ENCODE results near the gene RIPK4.
"Not testable (repeated sequence)": the region's sequence is repeated elsewhere in the genome, so short reads cannot be mapped to it uniquely, and the experiment has no call there.

RIPK4 gene

GRCh38 chr21:41729701-41730366, 37.0 kb downstream of the RIPK4 start:
- no peak overlapping the region for H3K4me3 ChIP-seq (ENCODE audit: low read length)
- DNase-seq (ENCODE audit: low read depth): no peak
- no peak for TF ChIP-seq CTCF (IDR thresholded peaks at IDR 0.05; ENCODE audit: insufficient read depth, low read depth, low read length, missing control alignments)

GRCh38 chr21:41727784-41728763, 38.8 kb downstream of the RIPK4 start:
- no peak overlapping the region for H3K4me3 ChIP-seq (ENCODE audit: low read length)
- no peak for DNase-seq (ENCODE audit: low read depth)
- TF ChIP-seq CTCF (IDR thresholded peaks at IDR 0.05; ENCODE audit: insufficient read depth, low read depth, low read length, missing control alignments): peak; percentile 13

- TF ChIP-seq CTCF (IDR thresholded peaks at IDR 0.05; ENCODE audit: insufficient read depth, low read depth, low read length, missing control alignments): no peak
Measured at GRCh38 chr21:41726970-41727783, 39.7 kb downstream of the RIPK4 start.

GRCh38 chr21:41726630-41726969, 40.3 kb downstream of the RIPK4 start:
- no peak for DNase-seq (ENCODE audit: low read depth)
- no peak for TF ChIP-seq CTCF (IDR thresholded peaks at IDR 0.05; ENCODE audit: insufficient read depth, low read depth, low read length, missing control alignments)

More at GRCh38 chr21:41726970-41727783, 39.7 kb downstream of the RIPK4 start:
- no peak overlapping the region for H3K4me3 ChIP-seq (ENCODE audit: low read length)
- peak; percentile 95 for DNase-seq (ENCODE audit: low read depth)

GRCh38 chr21:41726058-41726558, 40.7 kb downstream of the RIPK4 start:
- no peak for DNase-seq (ENCODE audit: low read depth)
- no peak overlapping the region for H3K4me3 ChIP-seq (ENCODE audit: low read length)
- TF ChIP-seq CTCF (IDR thresholded peaks at IDR 0.05; ENCODE audit: insufficient read depth, low read depth, low read length, missing control alignments): no peak

More at GRCh38 chr21:41726630-41726969, 40.3 kb downstream of the RIPK4 start:
- H3K4me3 ChIP-seq (ENCODE audit: low read length): no peak overlapping the region

- no peak for TF ChIP-seq CTCF (IDR thresholded peaks at IDR 0.05; ENCODE audit: insufficient read depth, low read depth, low read length, missing control alignments)
- DNase-seq (ENCODE audit: low read depth): no peak
- no peak overlapping the region for H3K4me3 ChIP-seq (ENCODE audit: low read length)
Measured at GRCh38 chr21:41725421-41726031, 41.3 kb downstream of the RIPK4 start.

- not testable (repeated sequence) for H3K4me3 ChIP-seq (ENCODE audit: low read length); DNase-seq (ENCODE audit: low read depth)
Measured at GRCh38 chr21:41723835-41724234, 43.0 kb downstream of the RIPK4 start.
